Measurements from ENCODE around the gene NIF3L1.
"Not testable (repeated sequence)": the region's sequence is repeated elsewhere in the genome, so short reads cannot be mapped to it uniquely, and the experiment has no call there.

Gene NIF3L1

DNA sequence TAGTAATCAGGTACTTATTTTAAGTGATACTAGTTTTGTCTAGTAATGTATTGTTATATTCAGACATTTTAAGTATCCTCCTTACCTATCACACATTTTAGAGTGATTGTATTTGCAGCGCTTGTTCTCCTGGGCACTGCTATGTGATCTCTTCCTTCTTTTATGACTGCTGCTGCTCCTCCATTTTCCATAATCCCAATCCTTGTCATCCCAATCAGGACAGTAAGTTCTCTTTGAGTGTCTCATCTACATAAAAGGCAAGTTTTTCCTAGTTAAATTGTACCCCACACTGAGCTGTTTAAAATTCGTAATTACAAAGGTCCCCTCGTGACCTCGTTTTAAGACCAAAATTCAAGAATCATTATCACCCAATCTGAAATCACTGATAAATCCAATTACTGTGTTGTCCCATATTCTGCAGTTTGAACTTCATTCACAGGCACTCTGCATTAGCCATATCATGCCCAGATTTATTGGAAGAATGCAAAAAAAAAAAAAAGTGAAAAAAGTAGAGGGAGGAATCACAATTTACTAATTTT lies 27.5 kb upstream of the NIF3L1 start:
- Mint-ChIP-seq H3K4me3 (peak overlapping the region; percentile 96), H3K4me1 (ENCODE audit: low read depth) (peaks cover 40% of the 10 kb centered on the region), H3K27me3 (ENCODE audit: low read depth) (no peaks in the 10 kb centered on the region), H3K9me3 (no peaks in the 10 kb centered on the region), H3K27ac (peak overlapping the region; percentile 99), H3K36me3 (ENCODE audit: low read depth) (peaks cover 58% of the 10 kb centered on the region)

DNA sequence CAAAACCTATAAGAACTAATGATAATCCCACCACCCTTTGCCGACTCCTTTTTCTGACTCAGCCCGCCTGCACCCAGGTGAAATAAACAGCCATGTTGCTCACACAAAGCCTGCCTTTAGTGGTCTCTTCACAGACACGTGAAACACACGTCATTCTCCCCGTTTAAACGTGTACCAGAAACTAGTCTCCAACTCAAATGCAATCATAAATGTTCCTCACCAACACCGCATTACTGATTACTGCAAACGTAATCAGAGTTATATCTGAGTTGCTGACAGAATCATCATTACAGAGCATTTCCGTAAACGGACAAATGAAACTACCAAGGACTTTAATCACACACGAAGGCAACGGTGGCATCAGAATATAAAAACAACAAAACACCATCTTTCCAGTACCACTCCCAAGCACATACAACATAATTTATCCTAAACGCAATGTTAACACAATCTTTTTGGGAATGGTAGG lies 26.6 kb upstream of the NIF3L1 start:
- peak overlapping the region; percentile 96 for H3K4me3 Mint-ChIP-seq
- H3K27me3 Mint-ChIP-seq (ENCODE audit: low read depth) = no peaks in the 10 kb centered on the region
- peak overlapping the region; percentile 99 for H3K27ac Mint-ChIP-seq
- H3K9me3 Mint-ChIP-seq = no peaks in the 10 kb centered on the region
- peaks cover 39% of the 10 kb centered on the region for H3K4me1 Mint-ChIP-seq (ENCODE audit: low read depth)
- H3K36me3 Mint-ChIP-seq (ENCODE audit: low read depth) = peaks cover 52% of the 10 kb centered on the region

DNA sequence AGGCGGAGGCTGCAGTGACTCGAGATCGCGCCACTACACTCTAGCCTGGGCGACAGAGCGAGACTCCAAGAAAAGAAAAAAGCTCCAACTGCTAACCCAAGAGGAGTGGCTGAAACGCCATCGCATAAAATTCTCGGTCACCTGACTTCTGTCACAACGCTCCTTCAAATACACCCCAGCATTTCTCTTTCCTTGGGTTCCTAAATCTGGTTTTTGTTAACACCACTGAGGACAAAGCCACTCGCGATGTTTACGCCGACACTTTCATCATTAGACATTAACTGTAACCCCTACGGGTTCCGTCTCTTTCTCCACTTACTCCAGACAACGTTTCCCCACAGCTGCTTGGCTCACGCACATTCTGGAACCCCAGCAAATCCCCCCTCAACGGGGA lies 25.4 kb upstream of the NIF3L1 start:
- Mint-ChIP-seq H3K36me3 (ENCODE audit: low read depth) (peaks cover 42% of the 10 kb centered on the region), H3K9me3 (no peaks in the 10 kb centered on the region), H3K27ac (peak overlapping the region; percentile 99), H3K27me3 (ENCODE audit: low read depth) (no peaks in the 10 kb centered on the region), H3K4me3 (peak overlapping the region; percentile 96), H3K4me1 (ENCODE audit: low read depth) (peaks cover 31% of the 10 kb centered on the region)

DNA sequence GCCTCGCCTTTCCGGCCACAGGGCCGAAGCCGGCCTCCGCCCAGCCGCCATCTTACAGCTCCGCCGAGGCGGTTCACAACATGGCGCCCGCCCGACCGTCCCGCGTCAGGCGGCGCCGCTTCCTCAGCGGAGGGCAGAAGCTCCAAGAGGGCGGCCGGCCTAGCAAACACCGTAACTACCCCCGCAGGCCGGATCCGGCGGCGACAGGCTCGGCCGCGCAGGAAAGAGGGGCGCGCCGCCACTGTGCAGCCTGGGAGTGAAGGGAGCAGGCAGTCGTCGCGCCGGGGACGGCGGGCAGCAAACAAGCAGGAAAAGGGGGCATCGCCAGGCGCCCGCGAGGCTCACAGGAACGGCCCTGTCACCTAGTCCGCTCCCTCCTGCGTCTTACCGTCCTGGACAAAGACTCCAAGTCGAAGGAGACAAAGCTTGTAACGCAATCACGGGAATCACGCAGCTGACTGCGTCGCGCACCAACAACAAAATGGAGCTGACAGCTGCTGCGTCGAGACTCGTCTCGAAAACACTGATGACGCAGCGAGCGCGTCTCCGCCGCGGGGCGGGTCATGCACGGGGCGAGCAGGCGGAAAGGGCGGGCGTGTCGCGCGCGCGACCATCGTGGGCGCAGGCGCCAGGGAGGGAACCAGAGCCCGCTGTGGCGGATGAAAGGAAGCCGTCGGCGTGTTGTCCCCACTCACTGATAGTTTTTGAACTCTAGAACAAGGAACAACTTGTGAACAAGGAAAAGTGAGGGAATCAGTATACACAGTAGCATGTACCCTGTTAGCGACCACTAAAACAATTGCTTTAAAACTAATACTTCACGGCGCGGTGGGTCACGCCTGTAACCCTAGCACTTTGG lies 24.8 kb upstream of the NIF3L1 start, which contains the start of gene CLK1:
CLK1 (minus strand) TSS at position 483 of the 859 bp plus-strand sequence. CDS start 2,796 bp downstream, outside the sequence.
- peaks cover 44% of the 10 kb centered on the region for H3K36me3 Mint-ChIP-seq (ENCODE audit: low read depth)
- H3K4me1 Mint-ChIP-seq (ENCODE audit: low read depth) = peaks cover 34% of the 10 kb centered on the region
- H3K27ac Mint-ChIP-seq = peak within 1 kb of the TSS; percentile 99
- no peaks in the 10 kb centered on the region for H3K9me3 Mint-ChIP-seq
- peak within 1 kb of the TSS; percentile 96 for H3K4me3 Mint-ChIP-seq
- H3K27me3 Mint-ChIP-seq (ENCODE audit: low read depth) = no peaks in the 10 kb centered on the region

DNA sequence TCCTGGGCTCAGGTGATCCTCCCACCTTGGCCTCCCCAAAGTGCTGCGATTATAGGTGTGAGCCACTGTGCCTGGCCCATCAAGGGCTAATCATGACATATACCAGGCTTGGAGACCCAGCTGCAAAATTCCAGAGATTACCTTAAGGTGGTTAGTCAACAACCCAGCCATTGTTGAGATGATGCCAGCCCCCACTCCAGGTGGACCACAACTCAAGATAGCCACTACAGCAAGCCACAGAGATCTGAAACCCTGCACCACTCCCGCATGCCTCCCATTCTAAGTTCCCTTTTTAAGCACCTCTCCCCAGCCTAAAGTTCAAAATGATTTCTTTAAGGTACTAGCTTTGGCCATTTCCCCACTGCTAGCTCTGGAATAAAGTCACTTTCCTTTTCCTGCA lies 20.2 kb upstream of the NIF3L1 start:
- Mint-ChIP-seq H3K27ac (no peak overlapping the region), H3K4me3 (no peak overlapping the region), H3K9me3 (no peaks in the 10 kb centered on the region), H3K4me1 (ENCODE audit: low read depth) (peaks cover 12% of the 10 kb centered on the region), H3K36me3 (ENCODE audit: low read depth) (peaks cover 29% of the 10 kb centered on the region), H3K27me3 (ENCODE audit: low read depth) (no peaks in the 10 kb centered on the region)

DNA sequence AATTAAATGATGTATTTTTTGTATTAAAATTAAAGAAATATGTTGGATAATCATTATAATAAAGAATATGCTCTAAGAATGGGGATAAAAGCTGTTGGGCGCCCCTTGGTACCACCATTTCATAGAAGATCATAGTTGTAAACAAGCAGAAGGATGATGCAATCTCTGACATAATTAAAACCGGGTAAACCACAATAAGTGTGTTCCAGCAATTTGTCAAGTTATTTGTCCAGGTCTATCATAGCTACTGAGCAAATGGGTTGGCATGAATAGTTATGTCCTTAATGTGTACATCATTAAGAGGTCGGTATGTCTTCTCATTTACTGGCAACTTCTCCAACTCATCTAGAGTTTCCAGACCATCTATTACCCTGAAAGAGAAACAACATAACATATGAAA lies 18.0 kb upstream of the NIF3L1 start:
- Mint-ChIP-seq H3K36me3 (ENCODE audit: low read depth) (peaks cover 40% of the 10 kb centered on the region), H3K27me3 (ENCODE audit: low read depth) (no peaks in the 10 kb centered on the region), H3K9me3 (no peaks in the 10 kb centered on the region), H3K4me3 (no peak overlapping the region), H3K4me1 (ENCODE audit: low read depth) (peaks cover 8% of the 10 kb centered on the region), H3K27ac (no peak overlapping the region)

DNA sequence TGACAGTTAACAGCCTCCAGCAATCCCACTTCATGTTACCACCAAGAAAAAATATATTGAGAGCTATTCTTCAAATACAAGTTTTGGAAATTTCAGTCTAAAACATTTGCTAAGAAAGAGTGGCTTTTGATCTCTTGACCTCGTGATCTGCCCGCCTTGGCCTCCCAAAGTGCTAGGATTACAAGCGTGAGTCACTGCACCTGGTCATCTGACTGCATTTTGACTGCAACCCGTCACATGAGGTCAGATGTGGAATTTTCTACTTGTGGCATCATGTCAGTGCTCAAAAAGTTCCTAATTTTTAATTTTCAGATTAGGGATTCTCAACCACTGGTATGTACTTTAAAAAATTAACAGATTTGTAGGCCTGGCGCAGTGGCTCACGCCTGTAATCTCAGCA lies 15.6 kb upstream of the NIF3L1 start:
- Mint-ChIP-seq H3K27ac (no peak overlapping the region), H3K9me3 (no peaks in the 10 kb centered on the region), H3K36me3 (ENCODE audit: low read depth) (peaks cover 42% of the 10 kb centered on the region), H3K27me3 (ENCODE audit: low read depth) (no peaks in the 10 kb centered on the region), H3K4me3 (no peak overlapping the region), H3K4me1 (ENCODE audit: low read depth) (peaks cover 6% of the 10 kb centered on the region)

DNA sequence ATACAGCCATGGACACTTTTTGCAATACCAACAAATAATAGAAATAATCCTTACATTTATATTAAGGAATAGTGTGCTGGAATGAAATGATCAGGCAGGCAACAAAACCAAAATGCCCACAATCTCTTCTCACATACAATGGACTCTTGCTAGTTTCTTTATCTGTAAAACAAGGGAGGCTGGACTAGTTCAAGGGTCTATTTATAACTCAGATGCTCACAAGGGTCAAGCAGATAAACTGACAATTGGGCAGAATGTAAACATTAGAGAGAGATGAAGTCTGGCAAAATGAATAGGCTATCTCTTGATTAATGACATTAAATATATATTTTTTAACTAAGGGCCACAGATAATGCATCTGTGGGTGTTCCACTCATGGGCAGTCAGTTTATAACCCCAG lies 11.7 kb upstream of the NIF3L1 start:
- Mint-ChIP-seq H3K4me1 (ENCODE audit: low read depth) (peaks cover 3% of the 10 kb centered on the region), H3K4me3 (no peak overlapping the region), H3K36me3 (ENCODE audit: low read depth) (peaks cover 39% of the 10 kb centered on the region), H3K27ac (no peak overlapping the region), H3K27me3 (ENCODE audit: low read depth) (no peaks in the 10 kb centered on the region), H3K9me3 (no peaks in the 10 kb centered on the region)

DNA sequence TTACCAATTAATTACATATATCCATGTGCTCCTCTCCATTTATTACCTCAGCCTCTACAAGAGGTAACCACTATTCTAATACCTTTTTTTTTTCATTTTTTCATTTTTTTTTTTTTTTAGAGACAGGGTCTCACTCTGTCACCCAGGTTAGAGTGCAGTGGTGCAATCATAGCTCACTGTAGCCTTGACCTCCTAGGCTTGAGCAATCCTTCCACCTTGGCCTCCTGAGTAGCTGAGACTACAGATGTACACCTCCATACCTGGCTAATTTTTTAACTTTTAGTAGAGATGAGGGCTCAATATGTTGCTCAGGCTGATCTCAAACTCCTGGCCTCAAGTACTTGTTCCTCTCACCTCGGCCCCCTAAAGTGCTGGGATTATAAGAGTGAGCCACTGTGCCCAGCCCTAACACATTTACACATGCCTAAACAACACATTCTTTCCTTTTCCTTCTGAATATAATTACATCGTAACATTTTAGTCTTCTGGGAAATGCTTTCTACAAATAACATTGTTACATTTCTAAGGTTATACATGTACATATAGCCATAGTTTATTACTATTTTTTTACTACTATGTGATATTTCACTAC lies 10.8 kb upstream of the NIF3L1 start:
- Mint-ChIP-seq H3K4me3 (no peak overlapping the region), H3K27me3 (ENCODE audit: low read depth) (no peaks in the 10 kb centered on the region), H3K27ac (no peak overlapping the region), H3K4me1 (ENCODE audit: low read depth) (peaks cover 4% of the 10 kb centered on the region), H3K36me3 (ENCODE audit: low read depth) (peaks cover 39% of the 10 kb centered on the region), H3K9me3 (no peaks in the 10 kb centered on the region)

DNA sequence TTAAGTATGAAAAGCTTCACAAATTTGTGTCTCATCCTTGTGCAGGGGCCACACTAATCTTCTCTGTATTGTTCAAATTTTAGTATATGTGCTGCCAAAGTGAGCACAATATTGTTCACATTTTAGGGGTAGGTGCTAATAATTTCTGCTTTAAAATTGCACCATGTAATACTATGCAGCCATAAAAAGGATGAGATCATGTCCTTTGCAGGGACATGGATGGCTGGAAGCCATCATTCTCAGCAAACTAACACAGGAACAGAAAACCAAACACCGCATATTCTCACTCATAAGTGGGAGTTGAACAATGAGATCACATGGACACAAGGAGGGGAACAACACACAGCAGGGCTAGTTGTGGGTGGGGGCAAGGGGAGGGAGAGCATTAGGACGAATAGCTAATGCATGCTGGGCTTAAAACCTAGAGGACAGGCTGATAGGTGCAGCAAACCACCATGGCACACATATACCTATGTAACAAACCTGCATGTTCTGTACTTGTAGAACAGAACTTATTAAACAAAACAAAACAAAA lies 7.4 kb upstream of the NIF3L1 start:
- not testable (repeated sequence) for H3K9me3 Mint-ChIP-seq; H3K4me3 Mint-ChIP-seq; H3K27ac Mint-ChIP-seq; H3K27me3 Mint-ChIP-seq (ENCODE audit: low read depth)
- peaks cover 31% of the 10 kb centered on the region for H3K36me3 Mint-ChIP-seq (ENCODE audit: low read depth)
- H3K4me1 Mint-ChIP-seq (ENCODE audit: low read depth) = peaks cover 13% of the 10 kb centered on the region

DNA sequence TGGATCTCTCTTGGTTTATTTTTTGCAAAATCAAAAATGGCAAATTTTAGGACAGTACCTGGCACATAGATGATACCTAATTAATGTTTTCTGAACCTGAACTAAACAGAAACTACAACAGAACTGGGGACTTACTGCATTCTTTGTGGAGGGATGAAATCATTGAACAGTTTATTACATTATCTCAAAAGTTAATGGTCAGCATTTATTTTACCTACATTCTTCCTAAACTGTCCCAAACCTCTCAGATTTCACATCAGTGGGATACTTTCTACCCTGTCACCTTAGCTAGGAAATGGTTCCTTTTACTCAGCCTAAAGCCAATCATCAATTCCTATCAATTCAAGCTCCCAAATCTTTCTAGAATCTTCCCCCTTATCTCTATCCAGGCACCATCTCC lies 10.3 kb downstream of the NIF3L1 start:
- no peak overlapping the region for H3K27ac Mint-ChIP-seq
- no peak overlapping the region for H3K4me3 Mint-ChIP-seq
- H3K36me3 Mint-ChIP-seq (ENCODE audit: low read depth) = peaks cover 53% of the 10 kb centered on the region
- no peaks in the 10 kb centered on the region for H3K27me3 Mint-ChIP-seq (ENCODE audit: low read depth)
- no peaks in the 10 kb centered on the region for H3K9me3 Mint-ChIP-seq
- H3K4me1 Mint-ChIP-seq (ENCODE audit: low read depth) = peaks cover 13% of the 10 kb centered on the region

DNA sequence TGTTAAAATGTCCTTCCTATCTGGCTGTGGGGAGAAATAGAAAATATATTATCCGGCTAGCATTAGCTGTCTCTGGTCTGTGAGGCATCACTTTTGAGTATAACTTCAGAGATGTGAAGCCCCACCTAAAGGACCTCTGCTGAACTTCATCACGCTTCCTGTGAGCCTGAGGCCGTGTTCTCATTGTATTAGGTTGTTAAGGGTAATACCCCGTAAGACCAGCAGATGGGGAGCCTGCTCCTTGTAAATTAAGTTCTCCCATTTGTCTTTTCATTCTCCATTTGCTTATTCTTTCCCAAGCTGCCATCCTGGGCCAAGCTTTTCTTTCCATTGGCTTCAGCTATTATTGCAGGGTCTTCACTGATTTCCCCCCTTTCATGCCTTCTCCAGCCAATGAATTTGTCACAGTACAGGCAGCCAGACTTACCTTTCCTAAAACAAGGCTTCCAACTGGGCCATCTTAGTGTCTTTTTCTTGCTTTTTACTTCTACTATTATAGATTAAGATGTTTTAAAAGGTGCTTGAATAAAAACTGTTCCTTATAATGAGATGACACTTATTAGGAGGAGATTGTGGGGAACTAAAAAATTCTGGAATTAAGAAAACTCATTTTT lies 12.4 kb downstream of the NIF3L1 start:
- Mint-ChIP-seq H3K9me3 (no peaks in the 10 kb centered on the region), H3K4me1 (ENCODE audit: low read depth) (peaks cover 17% of the 10 kb centered on the region), H3K27me3 (ENCODE audit: low read depth) (no peaks in the 10 kb centered on the region), H3K27ac (peak overlapping the region; percentile 59), H3K36me3 (ENCODE audit: low read depth) (peaks cover 47% of the 10 kb centered on the region), H3K4me3 (no peak overlapping the region)

DNA sequence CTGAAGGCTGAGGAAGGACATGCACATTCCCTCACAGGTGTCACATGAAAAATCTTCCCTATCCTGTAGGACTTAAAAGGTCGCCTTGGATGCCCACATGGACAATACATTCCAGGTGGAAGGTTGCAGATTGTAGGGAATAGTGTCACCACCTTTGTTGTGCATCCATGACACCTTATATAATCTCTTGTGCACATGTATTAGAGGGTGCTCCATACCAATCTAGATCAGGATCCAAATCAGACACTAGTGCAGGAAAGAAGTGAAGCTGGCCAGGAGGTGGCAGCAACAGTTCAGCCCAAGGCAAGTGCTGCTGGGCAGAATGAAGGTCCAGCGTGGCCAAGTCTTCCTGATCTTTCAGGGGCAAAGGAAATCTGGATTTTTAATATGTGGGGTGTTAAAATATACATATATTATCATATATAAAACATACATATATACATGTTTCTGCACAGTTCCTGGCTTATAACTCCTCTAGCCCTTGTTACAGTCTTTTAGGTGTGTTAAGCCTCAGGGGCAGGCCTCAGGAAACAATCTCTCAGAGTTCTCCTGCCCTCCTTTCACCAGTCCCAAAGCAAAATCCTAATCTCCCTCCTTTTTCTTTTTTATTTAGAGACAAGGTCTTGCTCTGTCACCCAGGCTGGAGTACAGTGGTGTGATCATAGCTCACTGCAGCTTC lies 16.6 kb downstream of the NIF3L1 start:
- Mint-ChIP-seq H3K4me1 (ENCODE audit: low read depth) (peaks cover 12% of the 10 kb centered on the region), H3K36me3 (ENCODE audit: low read depth) (peaks cover 27% of the 10 kb centered on the region), H3K4me3 (no peak overlapping the region), H3K27ac (peak overlapping the region; percentile 15), H3K27me3 (ENCODE audit: low read depth) (no peaks in the 10 kb centered on the region), H3K9me3 (no peaks in the 10 kb centered on the region)

DNA sequence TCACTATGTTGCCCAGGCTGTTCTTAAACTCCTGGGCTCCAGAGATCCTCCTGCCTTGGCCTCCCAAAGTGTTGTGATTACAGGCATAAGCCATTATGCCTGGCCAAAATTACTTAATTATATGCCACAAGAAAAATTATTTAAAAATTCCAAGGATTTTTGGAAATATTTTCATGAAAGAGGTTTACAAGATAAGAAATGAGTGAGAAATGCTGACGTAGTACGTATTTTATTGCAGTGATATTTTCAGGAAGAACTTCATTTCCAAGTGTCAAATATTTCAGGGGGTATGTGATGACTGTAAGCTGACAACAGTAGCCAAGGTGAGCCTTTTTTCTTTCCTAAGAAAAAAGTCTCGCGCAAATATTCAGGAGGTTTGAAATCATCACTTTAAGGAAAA lies 20.8 kb downstream of the NIF3L1 start:
- Mint-ChIP-seq H3K4me1 (ENCODE audit: low read depth) (peaks cover 11% of the 10 kb centered on the region), H3K4me3 (no peak overlapping the region), H3K27me3 (ENCODE audit: low read depth) (no peaks in the 10 kb centered on the region), H3K27ac (no peak overlapping the region), H3K36me3 (ENCODE audit: low read depth) (peaks cover 29% of the 10 kb centered on the region), H3K9me3 (no peaks in the 10 kb centered on the region)

Data from T-helper 1 cell treated with Interleukin-12 subunit alpha and Interleukin-12 subunit beta and Interleukin-4 antibody, amounts not matched to agents 30 μg/mL and 1 μg/mL, for 36 hours (primary cell).